Measurements from ENCODE around the gene CYP4Z1.
"Not testable (repeated sequence)": the region's sequence is repeated elsewhere in the genome, so short reads cannot be mapped to it uniquely, and the experiment has no call there.

DNA sequence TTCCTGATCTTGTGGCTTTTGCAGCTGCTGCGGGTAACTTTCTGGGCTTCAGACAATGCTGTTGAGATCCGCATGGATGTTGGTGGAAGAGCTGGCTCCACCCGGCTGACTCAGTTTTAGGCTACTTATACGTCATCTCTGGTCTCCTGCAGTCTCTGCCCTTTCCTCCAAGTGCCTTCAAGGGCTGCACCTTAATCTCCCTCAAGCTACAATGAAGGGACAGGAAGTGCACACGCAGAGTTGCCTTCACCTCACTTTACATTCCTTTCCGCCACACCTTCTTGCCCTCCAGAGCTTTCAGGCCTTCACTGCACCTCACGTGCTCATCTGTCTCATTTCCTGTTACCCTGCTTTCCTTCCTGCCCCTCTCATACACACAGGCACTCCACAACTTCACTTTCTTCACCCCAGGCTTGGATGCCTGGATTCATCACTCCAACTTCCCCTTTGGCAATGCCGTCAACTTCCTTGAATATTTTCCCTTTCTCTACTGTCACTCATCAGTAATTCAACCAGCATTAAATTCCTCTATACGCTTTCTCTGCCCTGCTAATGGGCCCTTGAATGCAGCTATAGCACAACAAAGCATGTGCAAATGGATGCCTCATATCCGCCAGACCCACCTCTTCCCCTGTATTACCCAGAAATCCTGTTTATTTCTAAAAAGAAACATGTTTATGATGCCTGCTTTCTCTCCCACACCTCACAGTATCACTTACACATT lies 41.0 kb downstream of the CYP4Z1 start:
- TF ChIP-seq, protein P1, sequence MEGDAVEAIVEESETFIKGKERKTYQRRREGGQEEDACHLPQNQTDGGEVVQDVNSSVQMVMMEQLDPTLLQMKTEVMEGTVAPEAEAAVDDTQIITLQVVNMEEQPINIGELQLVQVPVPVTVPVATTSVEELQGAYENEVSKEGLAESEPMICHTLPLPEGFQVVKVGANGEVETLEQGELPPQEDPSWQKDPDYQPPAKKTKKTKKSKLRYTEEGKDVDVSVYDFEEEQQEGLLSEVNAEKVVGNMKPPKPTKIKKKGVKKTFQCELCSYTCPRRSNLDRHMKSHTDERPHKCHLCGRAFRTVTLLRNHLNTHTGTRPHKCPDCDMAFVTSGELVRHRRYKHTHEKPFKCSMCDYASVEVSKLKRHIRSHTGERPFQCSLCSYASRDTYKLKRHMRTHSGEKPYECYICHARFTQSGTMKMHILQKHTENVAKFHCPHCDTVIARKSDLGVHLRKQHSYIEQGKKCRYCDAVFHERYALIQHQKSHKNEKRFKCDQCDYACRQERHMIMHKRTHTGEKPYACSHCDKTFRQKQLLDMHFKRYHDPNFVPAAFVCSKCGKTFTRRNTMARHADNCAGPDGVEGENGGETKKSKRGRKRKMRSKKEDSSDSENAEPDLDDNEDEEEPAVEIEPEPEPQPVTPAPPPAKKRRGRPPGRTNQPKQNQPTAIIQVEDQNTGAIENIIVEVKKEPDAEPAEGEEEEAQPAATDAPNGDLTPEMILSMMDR (conservative IDR thresholded peaks at IDR 0.05; ENCODE audit: low read depth, low read length) = not testable (repeated sequence)
- TF ChIP-seq EZH2 (IDR thresholded peaks at IDR 0.05; ENCODE audit: low read length, unreplicated experiment); EZH2phosphoT487 (IDR thresholded peaks at IDR 0.05; ENCODE audit: borderline replicate concordance, low read length): not testable (repeated sequence)
